ENCODE measurements around the gene PBOV1.

DNA sequence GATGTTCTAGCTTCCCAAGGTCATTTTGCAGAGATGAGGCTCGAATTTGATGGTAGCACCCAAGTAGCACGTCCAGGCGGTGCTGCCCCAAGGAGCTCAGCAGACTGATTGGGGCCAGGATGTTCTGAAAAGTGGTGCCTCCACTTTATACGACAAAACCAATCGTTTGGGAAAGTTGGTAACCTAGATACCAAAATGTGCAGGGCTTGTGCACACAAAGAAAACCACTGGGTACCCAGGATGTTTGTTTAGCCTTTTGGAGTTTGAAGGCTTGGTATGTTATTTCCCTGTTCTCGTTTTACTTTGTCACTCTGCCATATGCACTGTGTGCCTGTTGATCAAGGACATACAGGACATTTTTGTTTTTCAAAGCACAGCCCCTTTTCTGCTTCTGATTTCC is 40.7 kb upstream of the PBOV1 start:
- TF ChIP-seq CTCF (IDR thresholded peaks at IDR 0.05): no peak
- TF ChIP-seq POLR2AphosphoS5 (IDR thresholded peaks at IDR 0.05; ENCODE audit: insufficient read depth in 1 of 2, low read depth in 1 of 2): no peak
- no peak for TF ChIP-seq POLR2A (IDR thresholded peaks at IDR 0.05)
